ENCODE data around the gene BICD2.
A peak's percentile ranks its signal among the peaks of the same experiment; 100 is the strongest.

BICD2 gene

DNA sequence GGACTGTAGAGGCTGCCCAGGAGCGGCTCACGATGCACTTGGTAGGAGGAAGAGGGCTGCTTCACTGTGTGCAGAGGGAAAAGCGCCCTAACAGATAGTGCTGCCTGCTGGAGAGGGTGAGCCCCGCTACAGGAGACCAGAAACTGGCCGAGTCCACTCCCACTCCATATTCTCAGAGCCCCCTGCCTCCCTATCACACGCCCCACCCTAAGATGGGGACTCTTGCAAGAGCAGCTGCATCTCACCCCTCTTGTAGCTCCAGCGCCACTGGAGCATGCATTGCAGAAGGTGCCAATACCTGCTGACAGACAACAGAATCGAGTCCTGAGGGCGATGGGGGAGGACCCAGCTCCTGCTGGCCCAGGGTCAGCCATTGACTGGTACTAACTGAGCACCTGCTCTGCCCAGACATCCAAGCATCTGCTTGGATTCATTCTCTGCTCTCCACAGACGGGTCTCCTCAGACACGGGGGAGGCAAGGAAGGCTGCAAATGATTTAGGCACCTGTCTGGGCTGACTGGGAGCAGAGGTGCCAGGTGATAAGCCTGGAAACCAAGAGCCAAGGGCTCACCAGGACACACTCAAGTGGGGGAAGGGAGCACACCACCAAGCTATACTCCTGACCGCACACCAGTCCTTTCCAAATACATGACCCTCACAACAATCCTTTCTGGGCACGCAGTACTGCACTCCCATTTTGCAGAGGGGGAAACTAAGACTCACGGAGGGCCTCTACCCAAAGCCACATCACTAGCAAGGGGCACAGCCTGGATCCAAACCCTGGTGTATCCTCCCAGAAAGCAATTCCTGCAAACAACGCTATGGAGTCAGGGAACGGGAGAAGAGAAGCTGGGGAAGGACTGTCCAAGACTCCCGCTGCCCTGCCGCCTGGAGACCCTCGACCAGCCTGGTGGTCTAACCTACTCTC, 1.6 kb downstream of the BICD2 start:
- TF ChIP-seq, protein P1, sequence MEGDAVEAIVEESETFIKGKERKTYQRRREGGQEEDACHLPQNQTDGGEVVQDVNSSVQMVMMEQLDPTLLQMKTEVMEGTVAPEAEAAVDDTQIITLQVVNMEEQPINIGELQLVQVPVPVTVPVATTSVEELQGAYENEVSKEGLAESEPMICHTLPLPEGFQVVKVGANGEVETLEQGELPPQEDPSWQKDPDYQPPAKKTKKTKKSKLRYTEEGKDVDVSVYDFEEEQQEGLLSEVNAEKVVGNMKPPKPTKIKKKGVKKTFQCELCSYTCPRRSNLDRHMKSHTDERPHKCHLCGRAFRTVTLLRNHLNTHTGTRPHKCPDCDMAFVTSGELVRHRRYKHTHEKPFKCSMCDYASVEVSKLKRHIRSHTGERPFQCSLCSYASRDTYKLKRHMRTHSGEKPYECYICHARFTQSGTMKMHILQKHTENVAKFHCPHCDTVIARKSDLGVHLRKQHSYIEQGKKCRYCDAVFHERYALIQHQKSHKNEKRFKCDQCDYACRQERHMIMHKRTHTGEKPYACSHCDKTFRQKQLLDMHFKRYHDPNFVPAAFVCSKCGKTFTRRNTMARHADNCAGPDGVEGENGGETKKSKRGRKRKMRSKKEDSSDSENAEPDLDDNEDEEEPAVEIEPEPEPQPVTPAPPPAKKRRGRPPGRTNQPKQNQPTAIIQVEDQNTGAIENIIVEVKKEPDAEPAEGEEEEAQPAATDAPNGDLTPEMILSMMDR (conservative IDR thresholded peaks at IDR 0.05; ENCODE audit: low read depth, low read length): no peak
- DNase-seq (ENCODE audit: low read depth): no peak
- peak overlapping the region; percentile 90 for H3K4me3 ChIP-seq (ENCODE audit: low read length)

DNA sequence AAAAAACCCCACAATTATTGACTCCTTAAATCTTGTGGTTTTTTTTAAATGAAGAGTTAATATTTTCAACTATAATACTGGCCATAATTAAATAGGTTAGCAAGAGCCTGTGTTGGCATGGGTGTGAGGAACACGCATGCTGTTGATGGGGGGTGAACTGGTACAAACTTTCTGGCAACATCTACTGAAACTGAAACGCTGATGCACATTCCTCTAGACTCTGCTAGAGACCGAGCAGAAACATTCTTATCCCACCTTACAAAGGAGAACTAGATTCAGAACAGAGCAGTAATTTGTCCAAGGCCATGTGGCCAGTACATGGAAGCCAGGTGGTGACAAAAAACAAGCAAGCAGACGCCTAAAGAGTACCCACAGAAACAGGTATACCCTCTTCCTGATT, 2.4 kb downstream of the BICD2 start:
- no peak overlapping the region for H3K4me3 ChIP-seq (ENCODE audit: low read length)
- no peak for DNase-seq (ENCODE audit: low read depth)
- TF ChIP-seq, protein P1 (conservative IDR thresholded peaks at IDR 0.05; ENCODE audit: low read depth, low read length): no peak

DNA sequence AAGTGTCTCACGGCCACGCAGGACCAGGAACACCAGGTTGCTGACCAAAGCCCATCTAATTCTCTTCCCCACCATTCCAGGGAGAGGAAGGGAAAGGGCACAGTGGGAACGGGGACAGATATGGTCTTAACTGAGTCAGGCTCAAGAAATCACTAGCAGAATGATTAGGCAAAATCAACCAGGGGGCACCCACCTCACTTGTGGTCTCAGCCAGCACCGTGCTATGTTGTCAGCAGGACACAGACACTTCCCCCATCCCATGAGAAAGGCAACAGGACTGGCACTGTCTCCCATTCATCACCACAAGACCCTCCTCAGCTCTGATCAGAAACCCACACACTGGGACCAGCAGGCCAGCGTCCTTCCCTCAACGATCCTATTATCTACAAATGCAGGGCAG, 2.9 kb downstream of the BICD2 start:
- no peak for DNase-seq (ENCODE audit: low read depth)
- TF ChIP-seq, protein P1 (conservative IDR thresholded peaks at IDR 0.05; ENCODE audit: low read depth, low read length): no peak
- H3K4me3 ChIP-seq (ENCODE audit: low read length): no peak overlapping the region

DNA sequence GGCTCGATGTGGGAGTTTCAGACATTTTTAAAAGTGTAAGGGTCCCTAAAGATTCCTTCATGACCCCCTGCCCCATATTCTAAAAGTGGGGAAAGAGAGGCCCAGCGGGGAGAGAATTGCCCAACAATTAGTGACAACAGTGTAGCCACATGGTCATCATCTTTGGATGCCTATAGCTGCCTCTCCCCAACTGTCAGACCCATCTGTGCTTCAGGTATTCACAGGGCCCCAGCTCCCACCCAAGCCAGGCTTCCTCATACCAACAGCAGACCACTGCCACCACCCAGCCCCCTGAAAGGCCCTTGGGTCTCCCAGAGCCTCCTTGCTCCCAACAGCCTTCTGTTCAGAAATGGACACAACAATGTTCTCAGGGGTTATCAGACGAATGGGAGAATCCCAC, 4.1 kb downstream of the BICD2 start:
- DNase-seq (ENCODE audit: low read depth): no peak
- TF ChIP-seq, protein P1 (conservative IDR thresholded peaks at IDR 0.05; ENCODE audit: low read depth, low read length): no peak

DNA sequence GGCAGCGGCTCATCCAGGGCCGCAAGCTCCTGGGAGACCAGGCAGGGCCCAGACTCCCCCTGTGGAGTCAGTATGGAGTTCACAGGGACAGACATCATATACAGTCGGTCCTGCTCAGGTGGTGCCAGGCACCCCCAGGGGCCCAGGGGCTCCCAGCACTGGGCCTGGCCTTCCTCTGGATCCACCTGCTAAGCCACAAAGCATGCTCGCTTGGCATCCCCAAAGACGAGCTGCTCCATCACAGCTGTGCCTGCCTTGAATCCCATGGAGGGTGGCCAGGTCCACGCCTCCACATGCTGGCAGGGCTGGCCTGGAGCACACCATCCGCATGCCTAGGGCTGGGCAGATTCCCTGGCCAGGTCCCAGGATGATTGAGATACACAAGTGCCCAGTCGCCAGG, 4.6 kb downstream of the BICD2 start:
- DNase-seq (ENCODE audit: low read depth): no peak
- TF ChIP-seq, protein P1 (conservative IDR thresholded peaks at IDR 0.05; ENCODE audit: low read depth, low read length): no peak
- H3K4me3 ChIP-seq (ENCODE audit: low read length): no peak overlapping the region

More for the DNA sequence above, 4.1 kb downstream of the BICD2 start:
- no peak overlapping the region for H3K4me3 ChIP-seq (ENCODE audit: low read length)

DNA sequence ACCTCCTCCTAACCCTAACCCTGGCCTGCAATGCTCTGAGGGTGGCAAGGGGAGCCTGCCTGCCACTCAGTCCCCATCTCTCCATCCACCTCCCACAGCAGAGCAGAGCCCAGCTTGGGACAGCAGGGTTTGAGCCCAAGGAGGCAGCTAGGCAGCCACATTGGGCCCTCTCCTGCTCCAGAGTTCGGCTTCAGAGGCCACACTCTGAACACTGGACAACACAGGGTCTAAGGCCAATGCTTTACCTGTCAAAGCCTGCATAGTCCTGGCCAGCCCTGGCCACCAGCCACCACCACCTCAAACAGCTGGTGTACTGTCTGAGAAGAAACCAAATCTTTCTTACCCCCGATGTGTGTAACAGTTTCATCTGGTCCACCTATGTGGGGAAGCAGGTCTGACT, 5.2 kb downstream of the BICD2 start:
- no peak overlapping the region for H3K4me3 ChIP-seq (ENCODE audit: low read length)
- TF ChIP-seq, protein P1 (conservative IDR thresholded peaks at IDR 0.05; ENCODE audit: low read depth, low read length): no peak
- no peak for DNase-seq (ENCODE audit: low read depth)

DNA sequence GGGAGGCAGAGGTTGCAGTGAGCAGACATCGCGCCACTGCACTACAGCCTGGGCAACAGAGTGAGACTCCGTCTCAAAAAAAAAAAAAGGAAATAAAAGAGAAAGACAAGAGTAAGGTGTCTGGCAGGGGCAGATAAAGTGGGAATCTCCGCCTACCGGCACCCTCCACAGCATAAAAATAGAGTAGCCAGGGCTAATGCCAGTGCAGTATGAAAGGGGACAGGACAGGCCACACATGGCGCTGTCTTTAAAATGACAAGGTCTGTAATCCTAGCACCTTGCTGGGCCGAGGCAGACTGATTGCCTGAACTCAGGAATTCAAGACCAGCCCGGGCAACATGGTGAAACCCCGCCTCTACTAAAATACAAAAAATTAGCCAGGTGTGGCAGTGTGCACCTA, 7.8 kb downstream of the BICD2 start:
- TF ChIP-seq, protein P1 (conservative IDR thresholded peaks at IDR 0.05; ENCODE audit: low read depth, low read length): no peak
- H3K4me3 ChIP-seq (ENCODE audit: low read length): no peak overlapping the region
- no peak for DNase-seq (ENCODE audit: low read depth)
